HepG2 (cell line): Measurements from ENCODE around the gene KCTD16. TPM values are rescaled to one million over a fixed set of nuclear protein-coding genes. Genes with fewer than 3 reads are reported as not detected.

Source experiments
- ATAC-seq: fragments of 200-7000 bp; cut with Tn5 transposase; 3 replicates; pipeline ENCODE4 v1.9.1; 2020; ENCODE audit warnings: mild to moderate bottlenecking, moderate library complexity
- BruUV-seq: library from RNA; stranded (reverse); fragments of 400-500 nt; replicated peaks from 2 replicates; lab custom pipeline; 2021; lab: Mats Ljungman, UMichigan
- CTCF ChIA-PET: fragments of 300-600 bp; formaldehyde crosslinking; extraction: SDS; loops from one replicate; lab custom pipeline; 2021; ENCODE audit warnings: low total read pairs, inconsistent platforms, low intra/inter-chr PET ratio; lab: Yijun Ruan, JAX
- POLR2A ChIA-PET: fragments of 350-600 bp; sonication (Branson Sonifier 250); formaldehyde crosslinking; loops from one replicate; lab custom pipeline; 2020; ENCODE audit warnings: antibody characterized with exemption, inconsistent platforms; lab: Yijun Ruan, JAX
- DNase-seq: peaks from one replicate; pipeline ENCODE4 v3.0.0-alpha.2; 2015; ENCODE audit warnings: low spot score
- FAIRE-seq: peaks from 3 replicates; lab custom pipeline; 2011; peaks lifted over from hg19 to GRCh38; lab: Jason Lieb, UNC
- H2AFZ ChIP-seq: one replicate; pipeline ENCODE4 v1.6.1; 2011; ENCODE audit warnings: low read length, inconsistent platforms
- H3K27ac ChIP-seq: fragments of 300-600 bp; 3 replicates; pipeline ENCODE4 v1.8.0; 2011; ENCODE audit warnings: mixed run types, mild to moderate bottlenecking, mixed read lengths, low read length, inconsistent platforms; ENCODE audit not compliant: insufficient read depth; ENCODE audit errors: extremely low read length
- H3K27me3 ChIP-seq, 2 experiments: fragments of 200-600 bp in 1 of 2; 2 replicates in 1 of 2; 3 replicates in 1 of 2; pipeline versions ENCODE4 v1.6.0 to v1.8.0; 2011; ENCODE audit warnings: low read length in 2 of 2, mild to moderate bottlenecking in 2 of 2, moderate library complexity in 2 of 2, inconsistent platforms in 1 of 2; ENCODE audit not compliant: insufficient read depth in 2 of 2, control insufficient read depth in 1 of 2
- H3K36me3 ChIP-seq, 2 experiments: fragments of 200-600 bp in 1 of 2; replicated peaks in 1 of 2; 2 replicates in 1 of 2; 3 replicates in 1 of 2; pipeline versions ENCODE4 v1.5.1 to v1.8.0; 2011; ENCODE audit warnings: low read length in 2 of 2, inconsistent platforms in 1 of 2; ENCODE audit not compliant: insufficient read depth in 2 of 2, control insufficient read depth in 1 of 2
- H3K4me1 ChIP-seq: 2 replicates; pipeline ENCODE4 v1.5.1; 2012; ENCODE audit warnings: low read length, inconsistent platforms; ENCODE audit not compliant: insufficient read depth
- H3K4me2 ChIP-seq: 2 replicates; pipeline ENCODE4 v1.6.0; 2011; ENCODE audit warnings: low read depth, low read length, inconsistent platforms
- H3K4me3 ChIP-seq, 3 experiments: fragments of 200-600 bp in 1 of 3; sonication (generic), shearing (Covaris generic) in 1 of 3; replicated peaks in 1 of 3; 2 replicates each; pipeline ENCODE4 v1.5.1; 2011 to 2016; ENCODE audit warnings: low read length in 3 of 3, inconsistent platforms in 2 of 3, low read depth in 2 of 3, mild to moderate bottlenecking in 2 of 3, control low read depth in 1 of 3, mixed read lengths in 1 of 3; ENCODE audit not compliant: insufficient read depth in 1 of 3
- H3K79me2 ChIP-seq: one replicate; pipeline ENCODE4 v1.6.1; 2011; ENCODE audit warnings: low read length, inconsistent platforms; ENCODE audit not compliant: insufficient read depth
- H3K9ac ChIP-seq: 2 replicates; pipeline ENCODE4 v1.6.0; 2011; ENCODE audit warnings: mild to moderate bottlenecking, low read depth, low read length, inconsistent platforms; ENCODE audit not compliant: insufficient read depth
- H3K9me3 ChIP-seq: 2 replicates; pipeline ENCODE4 v1.5.1; 2012; ENCODE audit warnings: mild to moderate bottlenecking, low read length
- H4K20me1 ChIP-seq: 2 replicates; pipeline ENCODE4 v1.6.0; 2011; ENCODE audit warnings: inconsistent platforms, mild to moderate bottlenecking, low read length, moderate library complexity; ENCODE audit not compliant: insufficient read depth
- CENPT ChIP-seq: sonication (generic); formaldehyde crosslinking; IDR thresholded peaks from 2 replicates; pipeline ENCODE4 v1.8.0; 2022; ENCODE audit warnings: low read depth, mild to moderate bottlenecking, moderate library complexity, missing genetic modification reagents
- KLF9 ChIP-seq: IDR thresholded peaks from 2 replicates; pipeline ENCODE4 v1.6.1; 2016; ENCODE audit warnings: low read depth
- LBX2 ChIP-seq: sonication (generic); formaldehyde crosslinking; IDR thresholded peaks from 2 replicates; pipeline ENCODE4 v1.5.0; 2020; ENCODE audit warnings: missing genetic modification reagents, mild to moderate bottlenecking, borderline replicate concordance
- NFIB ChIP-seq: sonication (generic); formaldehyde crosslinking; IDR thresholded peaks from 2 replicates; pipeline ENCODE4 v1.9.0; 2021; ENCODE audit warnings: missing genetic modification reagents, mild to moderate bottlenecking, borderline replicate concordance
- SATB2 ChIP-seq: sonication (generic); formaldehyde crosslinking; IDR thresholded peaks from 2 replicates; pipeline ENCODE4 v1.5.0; 2020; ENCODE audit warnings: missing genetic modification reagents
- SNAPC2 ChIP-seq: sonication (generic); formaldehyde crosslinking; IDR thresholded peaks from 2 replicates; pipeline ENCODE4 v1.8.1; 2022; ENCODE audit warnings: mild to moderate bottlenecking, missing genetic modification reagents
- TOE1 ChIP-seq: sonication (generic); formaldehyde crosslinking; IDR thresholded peaks from 2 replicates; pipeline ENCODE4 v1.4.0; 2020; ENCODE audit warnings: mild to moderate bottlenecking, missing genetic modification reagents
- ZMYM3 ChIP-seq: sonication (generic); formaldehyde crosslinking; IDR thresholded peaks from 2 replicates; pipeline ENCODE4 v1.5.1; 2020; ENCODE audit warnings: mild to moderate bottlenecking, missing genetic modification reagents
- ZNF138 ChIP-seq: sonication (generic); formaldehyde crosslinking; IDR thresholded peaks from 2 replicates; pipeline ENCODE4 v1.5.0; 2020; ENCODE audit warnings: mild to moderate bottlenecking, low read depth, missing genetic modification reagents
- ZNF34 ChIP-seq: sonication (generic); formaldehyde crosslinking; IDR thresholded peaks from 2 replicates; pipeline ENCODE4 v1.4.0; 2020; ENCODE audit warnings: mild to moderate bottlenecking, missing genetic modification reagents, borderline replicate concordance
- ZNF737 ChIP-seq: sonication (generic); formaldehyde crosslinking; IDR thresholded peaks from 2 replicates; pipeline ENCODE4 v1.5.0; 2020; ENCODE audit warnings: missing genetic modification reagents, mild to moderate bottlenecking, borderline replicate concordance
- ZSCAN30 ChIP-seq: sonication (generic); formaldehyde crosslinking; IDR thresholded peaks from 2 replicates; pipeline ENCODE4 v1.5.0; 2020; ENCODE audit warnings: mild to moderate bottlenecking, missing genetic modification reagents
- WGBS: methylation state at CpG from one replicate; pipeline ENCODE4 v1.1.6; 2017; ENCODE audit warnings: low lambda C conversion rate; 5-methylcytosine and 5-hydroxymethylcytosine counted together
- in situ Hi-C: cut with HindIII; loops from 2 replicates; pipeline ENCODE4 v1.10.0; 2017; ENCODE audit warnings: low pct_unique_long_range_greater_than_20kb; ENCODE audit not compliant: extremely low pct_ligation_motif_present
- intact Hi-C: fragments of 100-400 bp; cut with micrococcal nuclease; formaldehyde crosslinking; loops from one replicate; pipeline ENCODE4 v1.10.0; 2022; ENCODE audit not compliant: unreplicated experiment
- polyA plus RNA-seq, 8 experiments: library from polyadenylated mRNA; depleted of rRNA in 3 of 8; stranded (reverse) in 7 of 8; unstranded in 1 of 8; fragments of >200 nt; fragmentation: Illumina TruSeq in 4 of 8; extraction: Trizol in 4 of 8; gene quantifications; 2 replicates each; pipeline versions ENCODE4 v1.2.1 to v1.2.3, GENCODE V29; 2011 to 2016; ENCODE audit warnings: low read depth in 4 of 8, missing spikeins in 1 of 8, mixed read lengths in 1 of 8; ENCODE audit not compliant: insufficient read depth in 1 of 8
- total RNA-seq, 5 experiments: library from RNA; depleted of rRNA; stranded (reverse); fragments of >200 nt; fragmentation: Illumina TruSeq; extraction: Trizol; gene quantifications; 2 replicates each; pipeline ENCODE4 v1.2.3, GENCODE V29; 2016; ENCODE audit warnings: low read depth in 1 of 5

Gene KCTD16
- total and polyA plus RNA-seq, 2 of the 13 experiments (the other 11 are each of a cell fraction or from before 2014, with no cell fraction given): 0.02 to 0.09 TPM

DNA sequence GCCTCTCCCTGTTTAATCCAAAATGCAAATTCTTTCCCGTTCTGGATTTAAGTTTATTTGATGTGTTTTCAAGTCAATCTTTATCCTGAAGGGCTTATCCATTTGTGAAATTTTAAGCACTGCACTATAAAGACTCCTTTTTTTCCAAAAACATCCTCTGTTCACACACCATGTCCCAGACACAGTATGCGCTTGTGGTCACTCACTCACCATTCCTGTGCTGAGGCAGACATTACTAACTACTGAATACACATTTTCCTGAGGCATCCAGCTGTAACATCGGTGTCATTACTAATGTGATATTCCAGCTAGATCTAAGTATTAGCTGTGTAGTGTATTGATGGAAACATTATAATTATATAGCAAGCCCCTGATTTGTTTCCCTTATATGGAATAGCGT, 298.4 kb downstream of the KCTD16 start (continued):
- TF ChIP-seq ZNF737 (no peak), KLF9 (CRISPR knock-in tag) (no peak), CENPT (CRISPR knock-in tag) (no peak), SATB2 (CRISPR knock-in tag) (no peak), LBX2 (CRISPR knock-in tag) (no peak), TOE1 (CRISPR knock-in tag) (no peak), NFIB (CRISPR knock-in tag) (no peak), ZMYM3 (CRISPR knock-in tag) (no peak), ZSCAN30 (CRISPR knock-in tag) (no peak)

DNA sequence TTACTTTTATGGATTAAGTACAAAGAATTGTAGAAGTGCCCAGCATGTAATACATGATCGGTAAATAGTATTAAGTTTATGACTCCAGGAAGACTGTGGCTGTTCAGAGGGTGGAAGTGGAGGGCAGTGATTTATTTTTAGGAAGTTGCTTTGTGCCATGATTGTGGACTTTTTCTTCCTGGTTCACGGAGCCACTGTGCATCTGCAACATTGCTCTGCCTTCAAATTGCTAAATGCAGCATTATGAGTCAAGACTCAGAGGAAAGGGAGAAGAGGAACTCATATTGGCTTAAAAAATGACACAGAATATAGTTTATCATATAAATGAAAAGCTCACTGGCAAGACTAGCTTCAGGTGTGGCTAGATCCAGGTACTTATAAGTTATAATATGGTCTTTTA, 301.5 kb downstream of the KCTD16 start:
- ChIA-PET POLR2A (no interaction called here), CTCF (no interaction called here)
- Histone ChIP-seq H3K4me1 (no peaks in the 10 kb centered on the region), H4K20me1 (no peaks in the 10 kb centered on the region), H3K4me3 (no peak overlapping the region), H3K27me3 (no peaks in the 10 kb centered on the region), H3K79me2 (no peaks in the 10 kb centered on the region), H2AFZ (no peak overlapping the region), H3K9me3 (no peaks in the 10 kb centered on the region), H3K36me3 (no peaks in the 10 kb centered on the region), H3K27ac (no peak overlapping the region), H3K9ac (no peak overlapping the region), H3K4me2 (no peak overlapping the region)
- no TSS peak for BruUV-seq
- in situ Hi-C loops (no loop called here), intact Hi-C loops (no loop called here)
- DNase-seq (no peak), ATAC-seq (no peak), FAIRE-seq (no peak)
- TF ChIP-seq ZNF138 (CRISPR knock-in tag): no peak
- no peak for TF ChIP-seq SNAPC2
- no peak for TF ChIP-seq ZNF34 (CRISPR knock-in tag)
- 2% methylated on average over 2 of the region's 2 CpGs for WGBS
